ENCODE data around the gene TOLLIP. TPM values are rescaled to one million over a fixed set of nuclear protein-coding genes. Genes with fewer than 3 reads are reported as not detected.

The TOLLIP gene
- total and polyA plus RNA-seq, 9 of the 15 experiments (the other 6 are each of a cell fraction or from before 2014, with no cell fraction given): 0.23 to 22.8 (median 7.1) TPM

GRCh38 chr11:1226226-1226985, 83.0 kb downstream of the TOLLIP start (continued):
- TF ChIP-seq ZNF318 (IDR thresholded peaks at IDR 0.05; ENCODE audit: borderline replicate concordance in 1 of 2, low read depth in 1 of 2): no peak
- TF ChIP-seq GATAD2A (IDR thresholded peaks at IDR 0.05): no peak
- no peak for TF ChIP-seq NR4A1 (CRISPR knock-in tag; IDR thresholded peaks at IDR 0.05)
- TF ChIP-seq NR4A1 (tag; IDR thresholded peaks at IDR 0.05): no peak
- TF ChIP-seq MBD2 (IDR thresholded peaks at IDR 0.05; ENCODE audit: borderline replicate concordance, low read depth): no peak
- TF ChIP-seq ZNF134 (CRISPR knock-in tag; conservative IDR thresholded peaks at IDR 0.05): no peak
- TF ChIP-seq RAD21 (CRISPR knock-in tag; conservative IDR thresholded peaks at IDR 0.05 in 1 of 2, IDR thresholded peaks at IDR 0.05 in 1 of 2): peak in 1 of 2 experiments; percentile 17; a peak in 1 of 4 replicates
- TF ChIP-seq MAZ (CRISPR knock-in tag; conservative IDR thresholded peaks at IDR 0.05 in 1 of 2, IDR thresholded peaks at IDR 0.05 in 1 of 2): 0 out of 4 replicates have a peak, but pooled peaks of 1 of the 2 experiments have one; percentile 23
- no peak; the same call in 1 of the 2 replicates for TF ChIP-seq ZFX (CRISPR knock-in tag; IDR thresholded peaks at IDR 0.05)
- no peak for TF ChIP-seq ZNF140 (CRISPR knock-in tag; IDR thresholded peaks at IDR 0.05)

All from K562 (cell line).